A549 treated with CpdA at 1 μM for 4 hours (cell line): ENCODE data around the gene TECPR2. TPM values are rescaled to one million over a fixed set of nuclear protein-coding genes. Genes with fewer than 3 reads are reported as not detected.

Experiments used
- total RNA-seq: library from RNA; stranded (reverse); fragments of 200-300 nt; extraction: Qiagen RNA extraction; gene quantifications from 5 replicates; pipeline ENCODE4 v1.2.3, GENCODE V29; 2022; ENCODE audit warnings: low read depth

Gene TECPR2, protein sequence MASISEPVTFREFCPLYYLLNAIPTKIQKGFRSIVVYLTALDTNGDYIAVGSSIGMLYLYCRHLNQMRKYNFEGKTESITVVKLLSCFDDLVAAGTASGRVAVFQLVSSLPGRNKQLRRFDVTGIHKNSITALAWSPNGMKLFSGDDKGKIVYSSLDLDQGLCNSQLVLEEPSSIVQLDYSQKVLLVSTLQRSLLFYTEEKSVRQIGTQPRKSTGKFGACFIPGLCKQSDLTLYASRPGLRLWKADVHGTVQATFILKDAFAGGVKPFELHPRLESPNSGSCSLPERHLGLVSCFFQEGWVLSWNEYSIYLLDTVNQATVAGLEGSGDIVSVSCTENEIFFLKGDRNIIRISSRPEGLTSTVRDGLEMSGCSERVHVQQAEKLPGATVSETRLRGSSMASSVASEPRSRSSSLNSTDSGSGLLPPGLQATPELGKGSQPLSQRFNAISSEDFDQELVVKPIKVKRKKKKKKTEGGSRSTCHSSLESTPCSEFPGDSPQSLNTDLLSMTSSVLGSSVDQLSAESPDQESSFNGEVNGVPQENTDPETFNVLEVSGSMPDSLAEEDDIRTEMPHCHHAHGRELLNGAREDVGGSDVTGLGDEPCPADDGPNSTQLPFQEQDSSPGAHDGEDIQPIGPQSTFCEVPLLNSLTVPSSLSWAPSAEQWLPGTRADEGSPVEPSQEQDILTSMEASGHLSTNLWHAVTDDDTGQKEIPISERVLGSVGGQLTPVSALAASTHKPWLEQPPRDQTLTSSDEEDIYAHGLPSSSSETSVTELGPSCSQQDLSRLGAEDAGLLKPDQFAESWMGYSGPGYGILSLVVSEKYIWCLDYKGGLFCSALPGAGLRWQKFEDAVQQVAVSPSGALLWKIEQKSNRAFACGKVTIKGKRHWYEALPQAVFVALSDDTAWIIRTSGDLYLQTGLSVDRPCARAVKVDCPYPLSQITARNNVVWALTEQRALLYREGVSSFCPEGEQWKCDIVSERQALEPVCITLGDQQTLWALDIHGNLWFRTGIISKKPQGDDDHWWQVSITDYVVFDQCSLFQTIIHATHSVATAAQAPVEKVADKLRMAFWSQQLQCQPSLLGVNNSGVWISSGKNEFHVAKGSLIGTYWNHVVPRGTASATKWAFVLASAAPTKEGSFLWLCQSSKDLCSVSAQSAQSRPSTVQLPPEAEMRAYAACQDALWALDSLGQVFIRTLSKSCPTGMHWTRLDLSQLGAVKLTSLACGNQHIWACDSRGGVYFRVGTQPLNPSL (N-terminal part only)
- 6.1 to 9.1 TPM (median 8.0 TPM) in 5 replicates for total RNA-seq

DNA sequence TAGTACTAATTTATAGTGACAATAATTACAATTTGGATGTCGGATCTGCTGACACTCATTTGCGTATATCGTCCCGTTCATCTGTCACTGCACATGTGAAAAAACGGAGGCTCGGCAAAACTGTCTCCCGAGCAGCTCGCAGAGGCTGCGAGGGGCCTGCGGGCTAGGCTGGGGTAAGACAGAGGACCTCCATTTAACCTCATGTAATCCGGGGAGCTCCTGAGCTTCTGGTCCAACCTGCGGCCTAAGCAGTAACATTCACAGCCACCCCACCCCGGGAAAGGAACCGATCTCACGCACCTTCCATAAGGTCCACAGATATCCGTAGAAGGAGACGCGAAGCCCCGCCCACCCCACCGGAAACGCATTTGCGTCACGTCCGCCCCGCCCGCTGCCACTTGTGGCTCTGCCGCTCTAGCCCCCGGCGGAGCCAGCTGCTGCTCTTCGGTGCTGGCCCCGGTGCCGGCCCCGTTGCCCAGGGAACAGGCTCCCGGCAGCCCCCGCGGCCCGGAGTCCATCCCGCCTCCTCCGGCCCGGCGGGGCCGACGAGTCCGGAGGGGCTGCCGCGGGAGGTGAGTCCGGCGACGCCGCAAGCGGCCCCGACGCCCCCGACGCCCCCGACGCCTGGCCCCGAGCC lies at the start of gene TECPR2, which contains the start of gene CINP:
TSS of gene TECPR2 (plus strand) at position 397 of the 637 bp plus-strand sequence. CDS start 13,781 bp downstream, outside the sequence.
TSS of gene CINP (minus strand) at position 346 of the 637 bp plus-strand sequence. CDS start at position 307, 39 bp downstream.

DNA sequence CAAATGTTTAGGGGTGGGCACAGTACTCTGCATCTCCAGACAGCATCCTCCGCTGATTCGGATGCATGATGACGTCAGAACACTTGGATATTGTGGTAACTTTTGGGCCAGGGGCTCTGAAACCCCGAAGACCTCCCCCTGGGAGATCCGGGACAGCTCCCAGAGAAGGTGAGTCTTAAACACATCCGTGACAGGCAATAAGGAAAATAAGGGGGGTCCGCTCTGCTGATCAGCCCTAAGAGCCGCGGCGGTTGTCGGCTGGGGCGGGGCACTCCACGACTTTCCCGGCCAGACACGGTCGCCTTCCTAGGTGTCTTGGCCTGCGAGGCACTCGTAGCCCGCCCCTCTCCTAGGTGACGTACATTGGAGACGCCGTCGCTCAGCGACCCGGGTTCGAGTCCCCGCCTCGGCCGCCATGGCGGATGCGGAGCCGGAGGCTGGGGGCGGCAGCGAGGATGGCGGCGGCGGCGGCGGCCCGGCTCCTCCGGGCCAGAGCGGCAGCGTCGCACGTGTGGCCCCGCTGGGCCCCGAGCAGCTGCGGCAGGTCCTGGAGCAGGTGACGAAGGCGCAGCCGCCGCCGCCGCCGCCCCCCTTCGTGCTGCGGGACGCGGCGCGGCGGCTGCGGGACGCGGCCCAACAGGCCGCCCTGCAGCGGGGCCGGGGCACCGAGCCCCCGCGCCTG lies 43.2 kb upstream of the TECPR2 start, which contains the start of gene ZNF839:
TSS of gene ZNF839 (plus strand) at position 396 of the 682 bp plus-strand sequence. CDS start at position 416, 20 bp downstream.

DNA sequence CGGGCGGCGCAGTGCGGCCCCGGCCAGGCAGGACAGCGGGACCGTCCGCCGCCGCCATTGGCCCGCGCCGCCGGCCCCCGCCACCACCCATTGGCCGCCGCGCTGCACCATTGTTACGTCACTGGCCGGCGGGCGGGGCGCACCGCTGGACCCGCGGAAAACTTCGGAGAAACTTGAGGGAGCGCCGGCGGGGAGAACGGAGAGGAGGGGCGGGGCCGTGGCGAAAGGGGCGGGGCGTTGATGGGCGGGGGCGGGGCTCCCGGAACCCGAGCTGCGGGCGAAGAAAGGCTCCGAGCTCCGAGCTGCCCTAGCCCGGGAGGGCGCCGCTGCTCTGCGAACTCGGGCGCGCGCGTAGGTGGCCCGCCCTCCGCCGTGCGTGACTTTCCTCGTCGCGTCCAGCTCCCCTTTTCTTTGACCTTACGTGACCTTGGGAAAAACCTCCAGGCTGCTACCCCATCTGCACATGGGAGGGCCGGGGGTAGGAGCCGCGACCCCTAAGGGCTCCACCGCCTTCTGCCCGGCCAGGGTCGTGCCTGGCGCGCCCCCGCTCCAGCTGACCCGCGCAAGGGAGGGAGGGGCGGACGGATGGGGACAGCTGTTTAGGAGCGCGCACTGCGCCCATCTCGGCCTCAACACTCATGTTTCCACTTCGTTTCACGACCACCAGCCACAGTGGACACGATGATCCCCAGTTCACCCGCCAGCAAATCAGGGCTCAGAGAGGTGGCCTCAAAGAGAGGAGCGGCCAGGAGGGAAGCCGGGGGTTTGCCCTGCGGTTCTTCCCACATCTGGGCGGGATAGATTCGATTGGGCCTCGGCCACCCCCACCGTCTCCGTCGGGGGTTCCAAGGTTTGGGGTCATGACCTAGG lies 147.2 kb downstream of the TECPR2 start, which contains the start of gene ANKRD9:
TSS of gene ANKRD9 (minus strand) at position 31 of the 870 bp plus-strand sequence. CDS start 1,887 bp downstream, outside the sequence.

Other genes with a start within 250 kb of the TECPR2 start
- 21.8 to 23.6 TPM (median 22.5 TPM) in 5 replicates for gene WDR20, start 223.0 kb upstream of the TECPR2 start, total RNA-seq
- gene MOK, start 57.8 kb upstream of the TECPR2 start, total RNA-seq, result 22.5 to 30.9 TPM (median 25.5 TPM) in 5 replicates
- 5.3 to 6.7 TPM (median 5.8 TPM) in 5 replicates for gene ZNF839, start 43.2 kb upstream of the TECPR2 start, total RNA-seq
- 55.0 to 61.5 TPM (median 59.1 TPM) in 5 replicates for gene CINP, start 51 bp upstream of the TECPR2 start, total RNA-seq
- gene ANKRD9, start 146.8 kb downstream of the TECPR2 start, total RNA-seq, result 4.4 to 13.2 TPM (median 9.6 TPM) in 5 replicates
- 20.1 to 29.5 TPM (median 25.3 TPM) in 5 replicates for gene RCOR1, start 229.7 kb downstream of the TECPR2 start, total RNA-seq